ENCODE measurements around the gene KLF15.

DNA sequence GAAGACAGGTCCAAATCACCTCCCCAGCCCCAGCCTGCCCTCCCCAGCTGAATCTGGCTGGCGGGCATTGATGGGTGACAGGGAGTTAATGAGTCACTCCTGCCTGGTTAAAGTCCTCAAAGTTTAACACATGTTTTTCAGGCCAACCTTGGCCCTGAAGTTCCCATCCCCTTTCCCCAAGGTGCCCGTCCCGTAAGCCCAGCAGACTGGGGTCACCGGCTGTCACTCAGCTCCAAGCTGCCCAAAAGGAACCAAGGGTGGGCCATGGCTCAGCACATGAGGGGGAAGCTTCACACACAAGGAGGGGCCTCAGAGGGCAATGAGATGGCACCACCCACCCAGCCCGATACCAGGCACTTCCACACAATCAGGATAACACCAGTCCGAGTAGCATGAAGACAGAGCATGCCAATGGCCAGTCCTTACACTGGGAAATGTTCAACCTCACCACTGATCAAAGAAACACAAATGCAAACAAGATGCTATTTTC is 10.2 kb upstream of the KLF15 start:
- TF ChIP-seq NFE2L2 (IDR thresholded peaks at IDR 0.05; ENCODE audit: low read depth, low read length) (no peak), MAZ (IDR thresholded peaks at IDR 0.05; ENCODE audit: borderline replicate concordance, low read depth, low read length) (no peak), RCOR1 (IDR thresholded peaks at IDR 0.05; ENCODE audit: insufficient replicate concordance, low read length) (no peak)
- TF ChIP-seq, protein P1, sequence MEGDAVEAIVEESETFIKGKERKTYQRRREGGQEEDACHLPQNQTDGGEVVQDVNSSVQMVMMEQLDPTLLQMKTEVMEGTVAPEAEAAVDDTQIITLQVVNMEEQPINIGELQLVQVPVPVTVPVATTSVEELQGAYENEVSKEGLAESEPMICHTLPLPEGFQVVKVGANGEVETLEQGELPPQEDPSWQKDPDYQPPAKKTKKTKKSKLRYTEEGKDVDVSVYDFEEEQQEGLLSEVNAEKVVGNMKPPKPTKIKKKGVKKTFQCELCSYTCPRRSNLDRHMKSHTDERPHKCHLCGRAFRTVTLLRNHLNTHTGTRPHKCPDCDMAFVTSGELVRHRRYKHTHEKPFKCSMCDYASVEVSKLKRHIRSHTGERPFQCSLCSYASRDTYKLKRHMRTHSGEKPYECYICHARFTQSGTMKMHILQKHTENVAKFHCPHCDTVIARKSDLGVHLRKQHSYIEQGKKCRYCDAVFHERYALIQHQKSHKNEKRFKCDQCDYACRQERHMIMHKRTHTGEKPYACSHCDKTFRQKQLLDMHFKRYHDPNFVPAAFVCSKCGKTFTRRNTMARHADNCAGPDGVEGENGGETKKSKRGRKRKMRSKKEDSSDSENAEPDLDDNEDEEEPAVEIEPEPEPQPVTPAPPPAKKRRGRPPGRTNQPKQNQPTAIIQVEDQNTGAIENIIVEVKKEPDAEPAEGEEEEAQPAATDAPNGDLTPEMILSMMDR (conservative IDR thresholded peaks at IDR 0.05; ENCODE audit: low read depth, low read length) = no peak
